ENCODE results near the gene ZEB1.

GRCh38 chr10:31350891-31351290, 31.9 kb downstream of the ZEB1 start:
- TF ChIP-seq CTCF (conservative IDR thresholded peaks at IDR 0.05; ENCODE audit: low read length) = no peak
- TF ChIP-seq EZH2phosphoT487 (IDR thresholded peaks at IDR 0.05; ENCODE audit: borderline replicate concordance) = no peak
